DOHH2 (cell line): ENCODE measurements around the gene ABR.

Experiments
- EZH2phosphoT487 ChIP-seq: fragments of 200-600 bp; sonication (generic); IDR thresholded peaks from 2 replicates; pipeline ENCODE4 v1.6.1; 2017; ENCODE audit warnings: borderline replicate concordance, mild to moderate bottlenecking, antibody characterized with exemption, low read length, moderate library complexity, mixed read lengths
- TF ChIP-seq, protein P1 (sequence below): fragments of 200-600 bp; sonication (generic); IDR thresholded peaks from one replicate; pipeline ENCODE4 v1.5.1; 2014; ENCODE audit warnings: antibody characterized with exemption, mild to moderate bottlenecking, low read depth, low read length; ENCODE audit not compliant: poor library complexity, severe bottlenecking

GRCh38 chr17:1124896-1125787, 54.6 kb downstream of the ABR start:
- TF ChIP-seq, protein P1, sequence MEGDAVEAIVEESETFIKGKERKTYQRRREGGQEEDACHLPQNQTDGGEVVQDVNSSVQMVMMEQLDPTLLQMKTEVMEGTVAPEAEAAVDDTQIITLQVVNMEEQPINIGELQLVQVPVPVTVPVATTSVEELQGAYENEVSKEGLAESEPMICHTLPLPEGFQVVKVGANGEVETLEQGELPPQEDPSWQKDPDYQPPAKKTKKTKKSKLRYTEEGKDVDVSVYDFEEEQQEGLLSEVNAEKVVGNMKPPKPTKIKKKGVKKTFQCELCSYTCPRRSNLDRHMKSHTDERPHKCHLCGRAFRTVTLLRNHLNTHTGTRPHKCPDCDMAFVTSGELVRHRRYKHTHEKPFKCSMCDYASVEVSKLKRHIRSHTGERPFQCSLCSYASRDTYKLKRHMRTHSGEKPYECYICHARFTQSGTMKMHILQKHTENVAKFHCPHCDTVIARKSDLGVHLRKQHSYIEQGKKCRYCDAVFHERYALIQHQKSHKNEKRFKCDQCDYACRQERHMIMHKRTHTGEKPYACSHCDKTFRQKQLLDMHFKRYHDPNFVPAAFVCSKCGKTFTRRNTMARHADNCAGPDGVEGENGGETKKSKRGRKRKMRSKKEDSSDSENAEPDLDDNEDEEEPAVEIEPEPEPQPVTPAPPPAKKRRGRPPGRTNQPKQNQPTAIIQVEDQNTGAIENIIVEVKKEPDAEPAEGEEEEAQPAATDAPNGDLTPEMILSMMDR: no peak
- no peak for TF ChIP-seq EZH2phosphoT487
